ENCODE results near the gene RRBP1. TPM values are rescaled to one million over a fixed set of nuclear protein-coding genes. Genes with fewer than 3 reads are reported as not detected.

The RRBP1 gene
- total and polyA plus RNA-seq, 2 donors (not counting 3 experiments of a cell fraction or from before 2014, with no cell fraction given): 50.3 to 236 TPM

DNA sequence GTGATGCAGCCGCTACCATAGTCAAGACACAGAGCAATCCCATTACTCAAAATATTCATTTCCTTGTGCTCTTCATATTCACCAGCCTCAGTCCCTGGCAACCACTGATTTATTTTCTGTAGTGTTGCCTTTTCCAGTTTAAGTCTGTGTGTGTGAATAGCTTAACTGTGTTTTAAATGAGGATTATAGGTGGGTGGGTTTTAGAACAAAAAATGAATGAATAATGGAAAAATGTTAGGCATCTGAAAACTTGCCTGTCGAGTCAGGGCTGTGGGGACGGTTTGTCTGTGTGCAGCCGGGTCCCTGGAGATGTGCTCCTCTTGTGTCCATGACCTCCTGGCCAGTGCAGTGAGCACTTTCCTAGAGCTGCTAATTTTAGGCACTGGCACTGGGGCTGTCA lies 44.9 kb upstream of the RRBP1 start:
- Histone ChIP-seq H3K27me3 (ENCODE audit: control insufficient read depth in 2 of 2, insufficient read depth in 2 of 2, low read length in 2 of 2) (peaks cover 5 to 6% of the 10 kb centered on the region in 2 experiments), H3K9ac (replicated peaks; ENCODE audit: extremely low read depth, insufficient read depth, low read length) (no peak overlapping the region), H3K27ac (ENCODE audit: insufficient read depth, low read depth, low read length) (no peak overlapping the region), H3K9me3 (replicated peaks; ENCODE audit: control insufficient read depth, insufficient read depth, low read length) (no peaks in the 10 kb centered on the region), H3K4me3 (replicated peaks in 1 of 3; ENCODE audit: insufficient read depth in 1 of 3, low read depth in 1 of 3, low read length in 3 of 3) (no peak overlapping the region), H4K20me1 (replicated peaks; ENCODE audit: control insufficient read depth, extremely low read depth, insufficient read depth, low read length) (no peaks in the 10 kb centered on the region), H3K9me1 (replicated peaks; ENCODE audit: control insufficient read depth, extremely low read depth, insufficient read depth, low read length) (no peaks in the 10 kb centered on the region), H3K4me1 (ENCODE audit: control insufficient read depth, extremely low read depth, insufficient read depth, low read length) (no peaks in the 10 kb centered on the region), H3K4me2 (ENCODE audit: insufficient read depth, low read length) (no peak overlapping the region), H3K36me3 (ENCODE audit: control insufficient read depth in 2 of 2, extremely low read depth in 1 of 2, insufficient read depth in 2 of 2, low read length in 2 of 2) (no peaks in the 10 kb centered on the region), H2AFZ (ENCODE audit: low read depth, low read length) (no peak overlapping the region), H3K79me2 (ENCODE audit: control insufficient read depth, insufficient read depth, low read length) (no peaks in the 10 kb centered on the region)
- ChIA-PET POLR2A (no interaction called here), CTCF (no interaction called here)
- TF ChIP-seq, protein P1, sequence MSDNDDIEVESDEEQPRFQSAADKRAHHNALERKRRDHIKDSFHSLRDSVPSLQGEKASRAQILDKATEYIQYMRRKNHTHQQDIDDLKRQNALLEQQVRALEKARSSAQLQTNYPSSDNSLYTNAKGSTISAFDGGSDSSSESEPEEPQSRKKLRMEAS (IDR thresholded peaks at IDR 0.05; ENCODE audit: insufficient read depth, insufficient read length): no peak
- TF ChIP-seq MYC (IDR thresholded peaks at IDR 0.05; ENCODE audit: low read depth, low read length) (no peak), JUN (IDR thresholded peaks at IDR 0.05; ENCODE audit: borderline replicate concordance, insufficient read depth, insufficient read length, low read depth) (no peak), EZH2 (IDR thresholded peaks at IDR 0.05; ENCODE audit: borderline replicate concordance, low read depth, low read length, severe bottlenecking) (no peak), GATA2 (IDR thresholded peaks at IDR 0.05; ENCODE audit: insufficient read depth, insufficient read length, low read depth, low read length) (no peak), POLR2AphosphoS5 (IDR thresholded peaks at IDR 0.05; ENCODE audit: insufficient read depth, low read depth, low read length) (no peak), FOS (IDR thresholded peaks at IDR 0.05; ENCODE audit: borderline replicate concordance, insufficient read depth, low read length) (no peak), POLR2A (IDR thresholded peaks at IDR 0.05; ENCODE audit: low read depth, low read length) (no peak)
- TF ChIP-seq, protein P2, sequence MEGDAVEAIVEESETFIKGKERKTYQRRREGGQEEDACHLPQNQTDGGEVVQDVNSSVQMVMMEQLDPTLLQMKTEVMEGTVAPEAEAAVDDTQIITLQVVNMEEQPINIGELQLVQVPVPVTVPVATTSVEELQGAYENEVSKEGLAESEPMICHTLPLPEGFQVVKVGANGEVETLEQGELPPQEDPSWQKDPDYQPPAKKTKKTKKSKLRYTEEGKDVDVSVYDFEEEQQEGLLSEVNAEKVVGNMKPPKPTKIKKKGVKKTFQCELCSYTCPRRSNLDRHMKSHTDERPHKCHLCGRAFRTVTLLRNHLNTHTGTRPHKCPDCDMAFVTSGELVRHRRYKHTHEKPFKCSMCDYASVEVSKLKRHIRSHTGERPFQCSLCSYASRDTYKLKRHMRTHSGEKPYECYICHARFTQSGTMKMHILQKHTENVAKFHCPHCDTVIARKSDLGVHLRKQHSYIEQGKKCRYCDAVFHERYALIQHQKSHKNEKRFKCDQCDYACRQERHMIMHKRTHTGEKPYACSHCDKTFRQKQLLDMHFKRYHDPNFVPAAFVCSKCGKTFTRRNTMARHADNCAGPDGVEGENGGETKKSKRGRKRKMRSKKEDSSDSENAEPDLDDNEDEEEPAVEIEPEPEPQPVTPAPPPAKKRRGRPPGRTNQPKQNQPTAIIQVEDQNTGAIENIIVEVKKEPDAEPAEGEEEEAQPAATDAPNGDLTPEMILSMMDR (IDR thresholded peaks at IDR 0.05; ENCODE audit: extremely low read depth in 1 of 2, insufficient read depth in 1 of 2, low read depth in 1 of 2, low read length in 2 of 2): no peak
- no peak for FAIRE-seq
- intact Hi-C loops (cut with micrococcal nuclease) (no loop called here), dilution Hi-C loops (cut with MboI; ENCODE audit: extremely low pct_ligation_motif_present, low sequenced_read_pairs) (no loop called here)
- no TSS peak for BruUV-seq (replicated peaks)
- no peak for DNase-seq (ENCODE audit: low read depth, low spot score)
